ENCODE results near the gene LTBP3.
A peak's percentile ranks its signal among the peaks of the same experiment; 100 is the strongest.
"Not testable (repeated sequence)": the region's sequence is repeated elsewhere in the genome, so short reads cannot be mapped to it uniquely, and the experiment has no call there.

LTBP3 gene

DNA sequence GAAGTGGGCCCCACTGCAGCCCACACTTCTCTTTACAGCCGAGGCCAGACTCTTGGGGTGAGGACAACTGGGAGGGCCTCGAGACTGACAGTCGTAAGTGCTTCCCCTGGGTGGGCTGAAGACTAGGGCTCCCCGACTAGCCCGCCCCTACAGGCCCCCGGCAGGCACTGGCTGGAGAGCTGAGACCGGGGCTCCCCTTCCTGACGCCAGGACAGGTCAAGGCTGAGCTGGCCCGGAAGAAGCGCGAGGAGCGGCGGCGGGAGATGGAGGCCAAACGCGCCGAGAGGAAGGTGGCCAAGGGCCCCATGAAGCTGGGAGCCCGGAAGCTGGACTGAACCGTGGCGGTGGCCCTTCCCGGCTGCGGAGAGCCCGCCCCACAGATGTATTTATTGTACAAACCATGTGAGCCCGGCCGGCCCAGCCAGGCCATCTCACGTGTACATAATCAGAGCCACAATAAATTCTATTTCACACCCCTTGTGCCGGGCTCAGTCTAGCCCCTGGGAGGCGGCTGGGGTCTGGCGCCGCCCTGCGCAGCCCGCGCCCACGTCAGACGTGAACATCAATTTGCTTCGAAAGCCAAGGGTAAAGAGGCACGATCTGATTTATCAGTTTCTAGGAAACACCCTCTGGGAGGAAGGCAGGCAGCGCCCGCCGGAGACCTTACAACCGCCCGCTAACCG lies 19.8 kb downstream of the LTBP3 start:
- DNase-seq (ENCODE audit: extremely low read depth in 1 of 2, low read depth in 1 of 2): no peak

DNA sequence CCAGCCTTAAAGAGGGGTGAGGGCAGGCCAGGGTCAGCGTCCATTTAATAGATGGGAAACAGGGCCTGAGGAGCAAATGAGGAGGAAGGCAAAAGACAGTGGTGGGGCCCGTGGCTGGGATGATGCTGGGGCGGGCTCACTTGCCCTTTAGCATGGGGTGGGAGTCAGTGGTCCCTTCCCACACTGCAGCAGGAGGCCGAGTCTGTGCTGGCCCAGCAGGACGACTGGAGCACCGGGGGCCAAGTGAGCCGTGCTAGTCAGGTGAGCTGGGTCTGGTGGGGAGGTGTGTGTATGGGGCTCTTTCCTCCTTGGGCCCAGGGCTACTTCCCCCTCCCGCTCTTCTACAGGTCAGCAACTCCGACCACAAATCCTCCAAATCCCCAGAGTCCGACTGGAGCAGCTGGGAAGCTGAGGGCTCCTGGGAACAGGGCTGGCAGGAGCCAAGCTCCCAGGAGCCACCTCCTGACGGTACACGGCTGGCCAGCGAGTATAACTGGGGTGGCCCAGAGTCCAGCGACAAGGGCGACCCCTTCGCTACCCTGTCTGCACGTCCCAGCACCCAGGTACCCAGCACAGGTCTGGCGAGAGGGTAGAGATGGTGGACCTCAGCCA lies 20.4 kb downstream of the LTBP3 start:
- no peak for DNase-seq (ENCODE audit: extremely low read depth in 1 of 2, low read depth in 1 of 2)

DNA sequence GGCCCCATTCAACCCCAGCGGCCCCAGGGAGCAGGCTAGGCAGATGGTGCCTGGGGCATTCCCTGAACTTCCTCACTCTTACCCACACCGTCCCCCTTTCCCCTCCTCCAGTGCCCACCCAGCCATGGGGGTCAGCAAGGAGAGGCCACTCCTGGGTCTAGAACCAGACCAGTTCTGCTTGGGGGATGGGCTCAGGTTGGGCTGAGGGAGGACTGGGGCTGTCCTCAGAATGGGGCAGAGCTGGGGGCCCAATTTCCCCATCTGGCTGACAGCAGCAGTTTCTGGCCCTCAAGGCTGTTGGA lies 20.9 kb downstream of the LTBP3 start:
- no peak for DNase-seq (ENCODE audit: extremely low read depth in 1 of 2, low read depth in 1 of 2)

DNA sequence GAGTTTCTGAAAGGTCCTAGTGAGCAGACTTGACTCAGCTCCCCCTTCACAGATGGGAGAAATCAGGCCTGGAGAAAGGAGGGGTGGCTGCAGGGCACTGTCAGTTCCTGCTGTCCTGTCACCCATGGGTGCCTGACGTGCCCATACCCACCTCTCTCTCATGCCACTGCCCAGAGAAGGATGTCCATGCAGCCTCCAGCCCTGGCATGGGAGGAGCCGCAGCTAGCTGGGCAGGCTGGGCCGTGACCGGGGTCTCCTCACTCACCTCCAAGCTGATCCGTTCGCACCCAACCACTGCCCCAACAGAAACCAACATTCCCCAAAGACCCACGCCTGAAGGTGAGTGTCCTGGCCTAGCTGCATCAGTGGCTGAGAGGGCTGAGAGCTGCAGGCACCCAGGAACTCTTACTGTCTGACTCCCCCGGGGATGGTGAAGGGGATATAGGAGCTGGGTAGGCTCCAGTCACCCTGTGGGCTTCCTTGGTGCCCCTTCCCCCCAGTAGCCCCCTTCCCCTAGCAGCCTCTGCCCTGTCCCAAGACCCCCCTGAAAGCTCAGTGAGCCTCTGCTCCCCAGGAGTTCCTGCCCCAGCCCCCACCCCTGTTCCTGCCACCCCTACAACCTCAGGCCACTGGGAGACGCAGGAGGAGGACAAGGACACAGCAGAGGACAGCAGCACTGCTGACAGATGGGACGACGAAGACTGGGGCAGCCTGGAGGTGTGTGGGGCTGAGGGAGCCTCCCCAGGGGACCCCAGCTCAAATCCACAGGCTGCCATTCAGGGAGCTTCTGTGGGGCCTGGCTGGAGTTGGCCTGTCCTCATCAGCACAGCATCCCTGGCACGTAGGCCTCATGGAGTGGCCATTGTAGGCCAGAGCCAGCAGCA lies 21.5 kb downstream of the LTBP3 start:
- DNase-seq (ENCODE audit: extremely low read depth in 1 of 2, low read depth in 1 of 2): no peak

DNA sequence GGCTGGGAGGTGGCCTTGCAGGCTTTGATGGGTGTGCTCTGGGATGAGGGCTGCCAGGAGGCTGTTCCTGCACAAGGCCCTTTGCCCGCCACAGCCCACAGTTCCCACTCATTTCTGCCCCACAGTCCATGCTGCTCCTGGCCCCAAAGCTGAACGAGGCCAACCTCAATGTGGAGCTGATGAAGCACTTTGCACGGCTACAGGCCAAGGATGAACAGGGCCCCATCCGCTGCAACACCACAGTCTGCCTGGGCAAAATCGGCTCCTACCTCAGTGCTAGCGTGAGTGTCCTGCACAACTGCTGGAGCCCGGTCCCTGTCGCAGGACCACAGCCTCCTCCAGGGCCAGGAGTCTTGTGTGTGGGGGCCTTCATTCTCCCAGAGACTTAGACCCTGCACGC lies 23.1 kb downstream of the LTBP3 start:
- DNase-seq (ENCODE audit: extremely low read depth in 1 of 2, low read depth in 1 of 2): no peak

DNA sequence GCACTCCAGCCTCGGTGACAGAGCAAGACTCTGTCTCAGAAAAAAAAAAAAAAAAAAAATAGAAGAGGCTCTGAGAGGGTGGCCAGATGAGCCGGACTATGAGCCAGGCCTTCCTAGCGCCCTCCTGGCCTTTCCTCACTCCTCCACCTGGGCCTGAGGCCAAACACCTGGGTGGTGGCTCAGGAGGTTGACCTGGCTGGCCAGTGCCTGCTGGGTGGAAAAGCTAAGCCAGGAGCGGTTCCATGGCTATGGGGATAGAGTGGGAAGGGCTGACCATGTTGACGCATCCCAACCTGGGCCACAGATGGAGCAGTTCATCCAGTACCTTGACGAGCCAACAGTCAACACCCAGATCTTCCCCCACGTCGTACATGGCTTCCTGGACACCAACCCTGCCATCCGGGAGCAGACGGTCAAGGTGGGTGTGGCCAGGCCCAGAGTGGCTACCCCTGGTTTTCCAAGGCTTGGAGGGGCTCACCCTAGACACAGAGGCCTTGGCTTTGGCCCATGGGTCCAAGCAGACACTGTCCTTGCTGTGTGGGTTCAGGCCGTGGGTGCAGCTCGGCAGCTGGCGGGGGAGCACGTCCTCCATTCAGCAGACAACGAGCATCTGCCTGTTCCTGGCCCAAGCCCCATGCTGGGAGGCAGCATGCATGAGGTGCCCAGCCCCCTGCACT lies 25.6 kb downstream of the LTBP3 start:
- DNase-seq (ENCODE audit: extremely low read depth in 1 of 2, low read depth in 1 of 2): no peak

DNA sequence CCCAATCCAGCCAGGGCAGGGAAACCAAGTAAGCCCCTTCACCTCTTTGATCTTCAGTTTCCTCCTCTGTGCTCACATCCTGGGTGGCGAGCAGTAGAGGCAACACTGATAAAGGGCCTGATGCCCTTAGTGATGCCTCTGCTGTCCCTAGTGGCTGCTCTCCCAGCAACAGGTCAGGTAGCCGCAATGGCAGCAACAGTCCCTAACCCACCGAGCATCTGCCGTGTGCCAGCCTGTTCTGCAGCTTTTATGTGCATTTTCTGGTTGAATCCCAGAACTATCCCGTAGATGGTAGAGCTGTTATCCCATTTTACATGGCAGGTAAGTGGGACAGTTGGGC lies 28.0 kb downstream of the LTBP3 start:
- no peak for DNase-seq (ENCODE audit: extremely low read depth in 1 of 2, low read depth in 1 of 2)

DNA sequence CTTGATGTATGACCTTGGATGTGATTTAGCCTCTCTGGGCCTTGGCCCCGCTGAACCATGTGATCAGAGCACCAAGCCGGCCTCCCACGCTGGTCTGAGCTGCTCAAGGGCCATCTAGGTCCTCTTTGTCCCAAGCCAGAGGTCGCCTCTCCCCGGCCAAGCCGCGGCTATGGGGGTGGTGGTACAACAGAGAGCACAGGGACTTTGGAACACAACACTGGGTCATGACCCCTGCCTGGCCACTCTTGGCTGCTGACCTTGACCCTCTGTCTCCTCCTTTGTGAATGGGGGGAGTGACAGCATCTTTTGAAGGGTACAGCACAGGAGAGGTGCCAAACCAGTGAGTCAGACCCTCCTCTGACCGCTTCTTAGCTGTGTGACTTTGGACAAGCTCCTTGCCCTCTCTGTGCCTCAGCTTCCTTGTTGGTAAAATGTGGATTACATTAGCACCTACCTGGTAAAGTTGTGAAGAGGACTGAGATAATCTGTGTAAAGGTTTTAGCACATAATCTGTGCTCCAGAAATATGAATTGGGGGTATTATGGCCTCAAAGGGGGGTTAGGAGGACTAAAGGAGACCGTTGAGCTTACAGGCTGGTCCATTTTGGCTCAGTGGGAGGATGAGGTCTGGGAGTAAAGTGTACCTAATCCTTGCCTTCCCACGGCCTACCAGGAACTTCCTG lies 28.5 kb downstream of the LTBP3 start:
- no peak for DNase-seq (ENCODE audit: extremely low read depth in 1 of 2, low read depth in 1 of 2)

DNA sequence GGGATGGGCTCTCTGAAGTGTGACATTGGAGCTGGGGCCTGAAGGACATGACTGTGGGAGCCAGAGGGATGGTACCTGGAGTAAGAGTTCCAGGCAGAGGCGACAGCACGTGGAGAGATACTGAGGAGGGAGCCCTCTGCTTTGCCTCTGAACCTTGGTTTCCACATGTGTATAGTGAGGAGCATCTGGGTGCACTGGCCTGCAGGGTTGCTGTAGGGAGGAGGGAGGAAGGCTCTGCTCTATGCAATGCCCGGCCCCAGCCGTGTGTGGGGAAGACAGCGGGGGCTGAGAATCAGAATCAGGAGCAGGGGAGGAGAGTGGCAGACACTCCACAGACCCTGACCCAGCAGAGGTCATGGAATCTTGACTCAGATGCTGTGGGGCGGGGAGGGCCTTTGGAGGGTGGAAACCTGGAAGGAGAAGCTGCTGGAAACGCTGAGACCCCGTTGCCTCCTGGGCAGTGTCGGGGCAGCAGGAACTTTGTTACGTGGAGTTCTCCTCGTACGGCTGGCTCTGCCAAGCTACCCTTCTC lies 29.3 kb downstream of the LTBP3 start:
- DNase-seq (ENCODE audit: extremely low read depth in 1 of 2, low read depth in 1 of 2): no peak

DNA sequence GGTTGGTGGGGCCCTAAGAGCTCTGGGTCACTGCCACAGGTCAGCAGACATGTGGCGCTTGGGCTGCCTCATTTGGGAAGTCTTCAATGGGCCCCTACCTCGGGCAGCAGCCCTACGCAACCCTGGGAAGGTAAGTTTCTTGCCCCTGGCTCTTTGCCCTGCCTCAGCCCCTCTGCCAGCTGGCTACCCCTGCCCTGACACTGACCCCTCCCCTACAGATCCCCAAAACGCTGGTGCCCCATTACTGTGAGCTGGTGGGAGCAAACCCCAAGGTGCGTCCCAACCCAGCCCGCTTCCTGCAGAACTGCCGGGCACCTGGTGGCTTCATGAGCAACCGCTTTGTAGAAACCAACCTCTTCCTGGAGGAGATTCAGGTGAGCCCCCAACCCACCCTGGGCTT lies 31.4 kb downstream of the LTBP3 start:
- DNase-seq (ENCODE audit: extremely low read depth in 1 of 2, low read depth in 1 of 2): no peak

DNA sequence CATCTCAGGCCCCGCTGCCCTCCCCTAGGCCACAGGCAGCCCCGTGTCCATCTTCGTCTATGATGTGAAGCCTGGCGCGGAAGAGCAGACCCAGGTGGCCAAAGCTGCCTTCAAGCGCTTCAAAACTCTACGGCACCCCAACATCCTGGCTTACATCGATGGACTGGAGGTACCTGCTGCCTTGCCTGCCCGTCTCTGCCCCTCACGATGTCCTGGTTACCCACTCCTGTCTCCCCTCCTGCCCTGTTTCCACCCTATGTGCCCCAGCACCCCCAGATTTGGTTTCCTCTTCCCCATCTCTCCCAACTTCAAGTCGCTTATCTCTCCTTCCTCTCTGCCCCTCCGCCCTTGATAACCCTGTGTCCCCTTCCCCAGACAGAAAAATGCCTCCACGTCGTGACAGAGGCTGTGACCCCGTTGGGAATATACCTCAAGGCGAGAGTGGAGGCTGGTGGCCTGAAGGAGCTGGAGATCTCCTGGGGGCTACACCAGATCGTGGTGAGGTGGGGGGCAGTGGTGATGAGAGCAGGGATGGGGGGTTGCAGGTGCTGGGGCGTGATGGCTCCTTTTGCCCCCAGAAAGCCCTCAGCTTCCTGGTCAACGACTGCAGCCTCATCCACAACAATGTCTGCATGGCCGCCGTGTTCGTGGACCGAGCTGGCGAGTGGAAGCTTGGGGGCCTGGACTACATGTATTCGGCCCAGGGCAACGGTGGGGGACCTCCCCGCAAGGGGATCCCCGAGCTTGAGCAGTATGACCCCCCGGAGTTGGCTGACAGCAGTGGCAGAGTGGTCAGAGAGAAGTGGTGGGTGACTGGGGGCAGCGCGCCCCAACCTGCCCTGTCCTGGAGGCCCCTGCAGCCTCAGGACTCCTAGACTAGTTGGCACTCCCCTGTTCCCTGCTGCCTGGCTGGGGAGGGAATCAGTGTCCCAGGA lies 32.3 kb downstream of the LTBP3 start:
- DNase-seq (ENCODE audit: extremely low read depth in 1 of 2, low read depth in 1 of 2): no peak

DNA sequence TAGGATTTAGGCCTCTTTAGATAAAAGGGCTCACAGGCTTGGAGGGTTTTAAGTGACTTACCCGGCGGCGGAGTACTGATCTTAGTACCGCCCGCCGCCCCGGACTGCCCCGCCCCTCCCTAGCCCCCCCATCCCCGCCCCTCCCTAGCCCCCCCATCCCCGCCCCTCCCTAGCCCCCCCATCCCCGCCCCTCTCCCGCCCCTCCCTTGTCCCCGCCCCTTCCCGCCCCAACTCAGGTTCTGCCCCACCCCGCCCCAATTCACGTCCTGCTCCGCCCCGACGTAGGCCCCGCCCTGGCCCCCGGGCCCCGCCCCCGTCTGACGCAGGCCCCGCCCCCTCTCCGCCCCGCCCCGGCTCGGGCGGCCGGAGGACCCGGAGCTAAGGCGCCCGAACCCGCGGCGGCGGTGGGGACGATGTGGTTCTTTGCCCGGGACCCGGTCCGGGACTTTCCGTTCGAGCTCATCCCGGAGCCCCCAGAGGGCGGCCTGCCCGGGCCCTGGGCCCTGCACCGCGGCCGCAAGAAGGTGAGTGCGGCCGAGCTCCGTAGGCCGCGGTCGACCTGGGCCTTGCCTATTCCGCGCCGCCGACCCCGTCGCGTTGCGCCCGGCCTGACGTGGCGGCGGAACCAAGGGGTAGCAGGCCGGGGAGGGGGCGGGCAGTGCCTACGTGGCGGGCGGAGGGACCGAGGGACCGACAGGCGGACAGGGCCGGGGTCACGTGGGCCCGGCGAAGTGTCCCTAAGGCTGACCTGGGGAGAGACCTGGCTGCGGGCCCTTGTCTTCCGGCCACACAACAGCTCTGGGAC lies 33.2 kb downstream of the LTBP3 start, which contains the start of gene SCYL1:
Gene SCYL1, plus strand, starts transcription at position 343 of the 805 bp plus-strand sequence. Its CDS starts 71 bp downstream, at position 414.
- DNase-seq (ENCODE audit: extremely low read depth in 1 of 2, low read depth in 1 of 2): peak; percentile 40 to 62

DNA sequence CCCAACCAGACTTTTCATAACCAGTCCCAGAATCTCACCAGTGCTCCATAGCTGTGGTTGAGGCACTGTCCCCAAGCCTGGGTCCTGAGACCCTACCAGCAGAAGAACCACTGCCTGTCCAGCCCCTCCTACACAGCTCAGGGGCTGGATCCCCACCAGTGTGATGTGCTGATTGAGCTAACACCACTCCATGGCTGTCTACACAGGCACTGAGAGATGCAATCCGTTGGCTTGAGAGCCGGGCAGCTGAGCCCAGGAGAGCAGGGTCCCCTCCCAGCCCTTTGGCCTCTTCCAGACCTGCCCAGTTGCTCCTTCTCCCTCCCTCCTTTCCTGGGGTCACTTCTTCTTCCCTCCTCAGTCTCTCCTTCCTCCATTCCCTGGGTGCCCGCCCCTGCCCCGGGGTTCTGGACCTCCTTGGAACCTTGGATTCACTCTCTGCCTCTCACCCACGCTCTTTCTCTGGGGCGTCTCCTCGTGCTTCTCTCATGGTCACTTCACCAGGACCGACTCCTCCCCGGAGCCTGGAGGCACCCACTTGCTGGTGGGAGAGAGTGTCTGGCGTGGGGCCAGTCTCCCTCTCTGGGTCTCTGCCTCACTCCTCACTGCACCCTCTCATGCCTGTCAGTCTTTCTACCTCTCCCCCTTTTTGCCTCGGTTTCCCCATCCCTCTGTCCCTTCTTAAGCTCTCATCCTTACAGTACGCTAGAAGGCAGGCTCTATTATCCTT lies 34.0 kb downstream of the LTBP3 start:
- no peak for DNase-seq (ENCODE audit: extremely low read depth in 1 of 2, low read depth in 1 of 2)

DNA sequence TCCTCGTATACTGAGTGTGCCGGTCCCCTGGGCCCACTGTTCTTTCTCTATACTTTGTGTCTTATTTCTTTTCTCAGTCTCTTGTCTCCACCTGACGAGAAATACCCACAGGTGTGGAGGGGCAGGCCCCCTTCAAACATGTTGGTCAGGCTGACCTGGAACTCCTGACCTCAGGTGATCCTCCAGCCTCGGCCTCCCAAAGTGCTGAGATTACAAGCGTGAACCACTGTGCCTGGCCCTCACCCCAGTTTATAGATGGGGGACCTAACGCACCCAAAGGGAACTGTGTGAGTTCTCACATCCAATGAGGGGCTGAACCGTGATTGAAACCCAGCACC lies 34.6 kb downstream of the LTBP3 start:
- not testable (repeated sequence) for DNase-seq (ENCODE audit: extremely low read depth in 1 of 2, low read depth in 1 of 2)

DNA sequence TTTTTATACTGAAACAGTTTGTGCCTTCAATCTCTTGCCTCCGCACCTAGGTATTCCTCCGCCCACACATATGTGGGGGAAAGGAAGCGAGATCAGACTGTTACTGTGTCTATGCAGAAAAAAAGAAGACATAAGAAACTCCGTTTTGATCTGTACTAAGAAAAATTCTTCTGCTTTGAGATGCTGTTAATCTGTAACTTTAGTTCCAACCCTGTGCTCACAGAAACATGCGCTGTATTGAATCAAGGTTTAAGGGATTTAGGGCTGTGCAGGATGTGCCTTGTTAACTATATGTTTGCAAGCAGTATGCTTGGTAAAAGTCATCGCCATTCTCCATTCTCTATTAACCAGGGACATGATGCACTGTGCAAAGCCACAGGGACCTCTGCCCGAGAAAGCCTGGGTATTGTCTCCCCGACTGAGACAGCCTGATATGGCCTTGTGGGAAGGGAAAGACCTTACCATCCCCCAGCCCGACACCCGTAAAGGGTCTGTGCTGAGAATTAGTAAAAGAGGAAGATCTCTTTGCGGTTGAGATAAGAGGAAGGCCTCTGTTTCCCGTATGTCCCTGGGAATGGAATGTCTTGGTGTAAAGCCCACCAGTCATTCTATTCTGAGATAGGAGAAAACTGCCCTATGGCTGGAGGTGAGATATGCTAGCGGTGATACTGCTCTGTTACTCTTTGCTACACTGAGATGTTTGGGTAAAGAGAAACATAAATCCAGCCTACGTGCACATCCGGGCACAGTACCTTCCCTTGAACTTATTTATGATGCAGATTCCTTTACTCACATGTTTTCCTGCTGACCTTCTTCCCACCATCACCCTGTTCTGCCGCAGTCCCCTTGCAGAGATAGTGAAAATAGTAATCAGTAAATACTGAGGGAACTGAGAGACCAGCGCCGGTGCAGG lies 35.2 kb downstream of the LTBP3 start:
- DNase-seq (ENCODE audit: extremely low read depth in 1 of 2, low read depth in 1 of 2): not testable (repeated sequence)

DNA sequence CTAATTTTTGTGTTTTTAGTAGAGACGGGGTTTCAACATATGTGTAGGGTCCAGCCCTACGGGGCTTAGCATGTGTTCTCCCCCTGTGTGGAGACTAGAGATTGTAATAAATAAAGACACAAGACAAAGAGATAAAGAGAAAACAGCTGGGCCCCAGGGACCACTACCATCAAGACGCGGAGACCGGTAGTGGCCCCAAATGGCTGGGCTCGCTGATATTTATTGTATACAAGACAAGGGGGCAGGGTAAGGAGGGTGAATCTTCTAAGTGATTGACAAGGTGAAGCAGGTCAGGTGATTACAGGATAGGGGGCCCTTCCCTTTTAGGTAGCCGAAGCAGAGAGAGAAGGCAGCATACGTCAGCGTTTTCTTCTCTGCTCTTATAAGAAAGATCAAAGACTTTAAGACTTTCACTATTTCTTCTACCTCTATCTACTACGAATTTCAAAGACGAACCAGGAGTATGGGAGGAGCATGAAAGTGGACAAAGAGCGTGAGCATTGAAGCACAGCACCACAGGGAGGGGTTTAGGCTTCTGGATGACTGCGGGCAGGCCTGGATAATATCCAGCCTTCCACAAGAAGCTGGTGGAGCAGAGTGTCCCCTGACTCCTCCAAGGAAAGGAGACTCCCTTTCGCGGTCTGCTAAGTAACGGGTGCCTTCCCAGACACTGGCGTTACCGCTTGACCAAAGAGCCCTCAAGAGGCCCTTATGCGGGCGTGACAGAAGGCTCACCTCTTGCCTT lies 36.2 kb downstream of the LTBP3 start:
- DNase-seq (ENCODE audit: extremely low read depth in 1 of 2, low read depth in 1 of 2): not testable (repeated sequence)

All from stimulated activated CD8-positive, alpha-beta memory T cell treated with anti-CD3 and anti-CD28 coated beads, Interleukin-7, amount 100 ng/mL, for 48 hours (primary cell).